Common myeloid progenitor, CD34-positive (primary cell): Measurements from ENCODE around the gene EXOSC5.
"Not testable (repeated sequence)": the region's sequence is repeated elsewhere in the genome, so short reads cannot be mapped to it uniquely, and the experiment has no call there.

Experiments
- CTCF ChIA-PET: fragments of 350-600 bp; sonication (Branson Sonifier 250); formaldehyde crosslinking; loops from one replicate; lab custom pipeline; 2021; ENCODE audit warnings: antibody characterized with exemption; lab: Charles Lee
- POLR2A ChIA-PET: fragments of 350-600 bp; sonication (Branson Sonifier 250); formaldehyde crosslinking; loops from one replicate; lab custom pipeline; 2021; ENCODE audit warnings: antibody characterized with exemption; lab: Charles Lee
- DNase-seq, 3 donors: peaks; one replicate each; pipeline versions ENCODE4 v3.0.0 to v3.0.0-alpha.2; 2013
- H3K27ac ChIP-seq, 2 experiments: 1 replicate in 1 of 2; 2 replicates in 1 of 2; pipeline ENCODE4 v1.7.0; 2013; ENCODE audit warnings: inconsistent platforms in 2 of 2, low read length in 2 of 2, mild to moderate bottlenecking in 2 of 2, low read depth in 1 of 2, moderate library complexity in 1 of 2; ENCODE audit not compliant: severe bottlenecking in 2 of 2, insufficient read depth in 1 of 2, poor library complexity in 1 of 2
- H3K27me3 ChIP-seq, 5 experiments: replicated peaks in 2 of 5; 1 replicate in 3 of 5; 2 replicates in 2 of 5; pipeline versions ENCODE4 v1.6.1 to v1.7.0; 2013; ENCODE audit warnings: low read length in 4 of 5, mild to moderate bottlenecking in 2 of 5, moderate library complexity in 2 of 5, inconsistent platforms in 1 of 5; ENCODE audit not compliant: insufficient read depth in 5 of 5, control insufficient read depth in 4 of 5
- H3K36me3 ChIP-seq, 4 experiments: 1 replicate in 2 of 4; 2 replicates in 2 of 4; pipeline versions ENCODE4 v1.6.1 to v1.7.0; 2013; ENCODE audit warnings: low read length in 3 of 4, control low read depth in 1 of 4, mild to moderate bottlenecking in 1 of 4; ENCODE audit not compliant: control insufficient read depth in 4 of 4, insufficient read depth in 4 of 4
- H3K4me1 ChIP-seq, 4 experiments: 1 replicate in 3 of 4; 2 replicates in 1 of 4; pipeline versions ENCODE4 v1.6.1 to v1.7.1; 2013; ENCODE audit warnings: low read length in 3 of 4, mild to moderate bottlenecking in 3 of 4, control low read depth in 1 of 4, inconsistent platforms in 1 of 4, moderate library complexity in 1 of 4; ENCODE audit not compliant: control insufficient read depth in 4 of 4, insufficient read depth in 4 of 4; ENCODE audit errors: control extremely low read depth in 1 of 4
- H3K4me3 ChIP-seq, 7 experiments: 1 replicate in 4 of 7; 2 replicates in 3 of 7; pipeline versions ENCODE4 v1.5.1 to v1.7.0; 2013; ENCODE audit warnings: mild to moderate bottlenecking in 7 of 7, low read length in 6 of 7, moderate library complexity in 6 of 7, inconsistent platforms in 2 of 7, low read depth in 2 of 7, control low read depth in 1 of 7; ENCODE audit not compliant: insufficient read depth in 4 of 7, control insufficient read depth in 1 of 7; ENCODE audit errors: extremely low read depth in 1 of 7
- H3K9me3 ChIP-seq, 5 experiments: 1 replicate in 4 of 5; 2 replicates in 1 of 5; pipeline versions ENCODE4 v1.6.1 to v1.7.1; 2013; ENCODE audit warnings: low read length in 4 of 5, mild to moderate bottlenecking in 2 of 5, inconsistent platforms in 1 of 5, low read depth in 1 of 5, moderate library complexity in 1 of 5; ENCODE audit not compliant: control insufficient read depth in 4 of 5, insufficient read depth in 2 of 5; ENCODE audit errors: control extremely low read depth in 1 of 5
- WGBS: methylation state at CpG from one replicate; pipeline ENCODE4 v1.1.5; 2013; ENCODE audit not compliant: insufficient coverage; 5-methylcytosine and 5-hydroxymethylcytosine counted together

Gene EXOSC5

GRCh38 chr19:41439441-41440222 is 42.5 kb upstream of the EXOSC5 start, which contains the start of gene DMAC2:
Gene DMAC2, minus strand, starts transcription at chr19:41439912. Its CDS starts 13 bp downstream, at chr19:41439899.
- ChIA-PET CTCF (interaction anchor here (0.8 to 5.0 kb wide), 9 partner anchors 9 to 148 kb away, joined by 3 to 29 read pairs (median 7); no protein-coding TSS in a partner anchor), POLR2A (interaction anchor here (0.5 to 1.2 kb wide), 7 partner anchors 8 to 313 kb away, joined by 3 to 4 read pairs (median 3); no protein-coding TSS in a partner anchor)
- H3K4me1 ChIP-seq = peaks cover 4 to 22% (median 13%) of the 10 kb centered on the region in 4 experiments
- H3K27me3 ChIP-seq = no peaks in the 10 kb centered on the region
- H3K4me3 ChIP-seq = peak within 1 kb of the TSS; percentile 71 to 100 (median 93)
- WGBS = under 1% methylated on average over 40 of the region's 40 CpGs
- H3K27ac ChIP-seq = peak within 1 kb of the TSS; percentile 80 to 88
- peak; percentile 97 to 98 (median 97) for DNase-seq
- H3K9me3 ChIP-seq = no peaks in the 10 kb centered on the region
- peaks cover 0 to 13% (median 11%) of the 10 kb centered on the region in 4 experiments for H3K36me3 ChIP-seq

DNA sequence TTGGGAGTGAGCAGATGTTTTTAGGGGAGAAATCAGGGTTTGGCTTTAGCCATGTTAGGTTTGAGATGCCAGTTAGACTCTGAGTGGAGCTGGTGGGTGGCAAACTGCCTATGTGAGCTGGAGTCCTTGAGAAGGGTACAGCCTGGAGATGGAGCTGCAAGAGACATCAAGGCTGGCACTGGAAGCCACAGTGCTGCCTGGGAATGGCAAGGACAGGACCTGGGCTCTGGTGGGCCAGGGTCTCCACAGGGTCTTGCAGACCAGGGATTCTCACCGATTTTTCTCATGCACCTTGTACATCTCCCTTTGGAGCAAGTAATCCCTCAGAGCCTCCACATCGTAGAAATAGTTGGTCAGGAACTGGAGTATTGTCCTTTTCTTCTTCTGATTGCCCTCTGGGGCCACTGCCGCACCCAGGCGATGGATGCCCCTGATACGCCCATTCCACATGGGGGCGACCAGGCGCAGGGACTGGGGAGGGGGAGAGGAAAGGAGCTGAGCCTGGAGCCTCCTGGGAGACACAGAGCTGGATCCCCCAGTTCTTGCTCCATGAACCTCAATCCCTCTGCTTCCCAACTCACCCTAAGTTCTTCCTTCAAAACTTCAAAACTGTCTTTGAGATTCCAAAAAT is 40.9 kb upstream of the EXOSC5 start:
- CTCF ChIA-PET = interaction anchor here (0.6 to 5.0 kb wide), 6 partner anchors 9 to 760 kb away, joined by 3 to 26 read pairs (median 4); no protein-coding TSS in a partner anchor
- 100% methylated on average over 1 of the region's 7 CpGs for WGBS
- Histone ChIP-seq H3K9me3 (no peaks in the 10 kb centered on the region), H3K36me3 (peaks cover 0 to 18% (median 12%) of the 10 kb centered on the region in 4 experiments), H3K27me3 (no peaks in the 10 kb centered on the region), H3K4me1 (peaks cover 4 to 29% (median 18%) of the 10 kb centered on the region in 4 experiments), H3K4me3 (no peak overlapping the region), H3K27ac (no peak overlapping the region)
- POLR2A ChIA-PET = interaction anchor here (0.6 kb wide), 3 partner anchors 9 to 129 kb away, joined by 3 to 5 read pairs (median 3); no protein-coding TSS in a partner anchor
- no peak for DNase-seq

DNA sequence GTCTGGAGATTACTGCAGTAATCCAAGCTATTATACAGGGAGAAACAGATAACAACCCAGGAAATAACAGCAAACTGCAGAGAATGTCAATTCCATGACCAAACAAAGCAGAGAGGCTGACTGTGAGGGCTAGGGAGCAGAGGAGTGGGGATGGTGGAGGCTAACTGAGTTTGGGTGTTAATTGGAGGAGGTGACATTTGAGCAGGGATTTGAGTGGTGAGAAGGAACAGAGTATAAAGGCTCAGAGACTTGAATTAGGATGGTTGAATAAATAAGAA is 39.5 kb upstream of the EXOSC5 start:
- POLR2A ChIA-PET = no interaction called here

DNA sequence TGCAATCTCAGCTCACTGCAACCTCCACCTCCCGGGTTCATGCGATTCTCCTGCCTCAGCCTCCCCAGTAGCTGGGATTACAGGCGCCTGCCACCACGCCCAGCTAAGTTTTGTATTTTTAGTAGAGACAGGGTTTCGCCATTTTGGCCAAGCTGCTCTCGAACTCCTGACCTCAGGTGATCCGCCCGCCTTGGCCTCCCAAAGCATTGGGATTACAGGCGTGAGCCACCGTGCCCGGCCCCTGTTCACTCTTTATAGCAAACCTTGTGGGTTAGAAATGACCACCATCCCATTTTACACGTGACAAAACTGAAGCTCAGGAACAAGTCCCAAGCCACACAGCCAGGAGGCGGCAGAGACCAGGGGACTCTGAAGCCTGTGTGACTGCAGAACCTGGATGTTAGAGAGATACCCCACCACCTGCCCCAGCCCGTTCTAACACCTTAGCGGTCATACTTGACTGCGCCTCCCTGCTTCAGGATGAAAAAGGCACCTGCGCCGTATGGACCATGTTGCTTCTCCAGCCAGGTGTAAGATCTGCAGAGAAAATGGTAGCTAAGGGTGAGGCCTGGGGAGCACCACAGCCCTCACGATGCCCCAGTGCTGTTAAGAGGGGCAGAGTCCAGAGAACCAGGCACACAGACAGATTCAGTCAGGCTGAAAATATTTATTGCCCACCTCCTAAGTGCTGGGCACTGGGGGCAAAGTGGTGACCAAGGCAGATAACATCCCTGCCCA is 38.9 kb upstream of the EXOSC5 start:
- peaks cover 0 to 36% (median 23%) of the 10 kb centered on the region in 4 experiments for H3K36me3 ChIP-seq
- CTCF ChIA-PET = interaction anchor here (0.8 to 5.0 kb wide), 9 partner anchors 10 to 133 kb away, joined by 3 to 26 read pairs (median 4); no protein-coding TSS in a partner anchor

More for the DNA sequence above, 39.5 kb upstream of the EXOSC5 start:
- Histone ChIP-seq H3K9me3 (no peaks in the 10 kb centered on the region), H3K4me1 (peaks cover 4 to 29% (median 19%) of the 10 kb centered on the region in 4 experiments), H3K4me3 (no peak overlapping the region), H3K27me3 (no peaks in the 10 kb centered on the region), H3K36me3 (peaks cover 0 to 32% (median 22%) of the 10 kb centered on the region in 4 experiments), H3K27ac (no peak overlapping the region)
- CTCF ChIA-PET = interaction anchor here (0.8 to 5.0 kb wide), 6 partner anchors 9 to 132 kb away, joined by 3 to 26 read pairs (median 4); no protein-coding TSS in a partner anchor
- no peak for DNase-seq

DNA sequence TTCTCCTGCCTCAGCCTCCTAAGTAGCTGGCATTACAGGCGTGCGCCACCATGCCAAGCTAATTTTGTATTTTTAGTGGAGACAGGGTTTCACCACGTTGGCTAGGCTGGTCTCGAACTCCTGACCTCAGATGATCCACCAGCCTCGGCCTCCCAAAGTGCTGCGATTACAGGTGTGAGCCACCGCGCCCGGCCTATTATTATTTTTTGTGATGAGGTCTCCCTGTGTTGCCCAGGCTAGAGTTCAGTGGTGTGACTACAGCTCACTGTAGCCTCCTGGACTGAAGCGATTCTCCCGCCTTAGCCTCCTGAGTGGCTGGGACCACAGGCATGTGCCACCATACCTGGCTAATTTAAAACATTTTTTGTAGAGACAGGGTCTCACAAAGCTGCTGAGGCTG is 38.2 kb upstream of the EXOSC5 start:
- not testable (repeated sequence) for H3K4me3 ChIP-seq, H3K9me3 ChIP-seq, H3K27me3 ChIP-seq, DNase-seq, H3K27ac ChIP-seq
- POLR2A ChIA-PET = interaction anchor here (0.6 kb wide), 1 partner anchor 36 kb away, joined by 4 read pairs; no protein-coding TSS in a partner anchor
- 100% methylated on average over 11 of the region's 11 CpGs for WGBS
- H3K36me3 ChIP-seq = peaks cover 0 to 41% (median 24%) of the 10 kb centered on the region in 4 experiments
- peaks cover 4 to 37% (median 28%) of the 10 kb centered on the region in 4 experiments for H3K4me1 ChIP-seq
- CTCF ChIA-PET = interaction anchor here (0.6 to 2.0 kb wide), 7 partner anchors 10 to 130 kb away, joined by 3 to 10 read pairs (median 4); no protein-coding TSS in a partner anchor

More for the DNA sequence above, 38.9 kb upstream of the EXOSC5 start:
- H3K4me1 ChIP-seq = peaks cover 4 to 33% (median 24%) of the 10 kb centered on the region in 4 experiments
- H3K27ac ChIP-seq = no peak overlapping the region
- POLR2A ChIA-PET = no interaction called here
- 99% methylated on average over 15 of the region's 19 CpGs for WGBS
- H3K4me3 ChIP-seq = no peak overlapping the region
- DNase-seq = no peak
- H3K9me3 ChIP-seq = no peaks in the 10 kb centered on the region
- H3K27me3 ChIP-seq = no peaks in the 10 kb centered on the region

DNA sequence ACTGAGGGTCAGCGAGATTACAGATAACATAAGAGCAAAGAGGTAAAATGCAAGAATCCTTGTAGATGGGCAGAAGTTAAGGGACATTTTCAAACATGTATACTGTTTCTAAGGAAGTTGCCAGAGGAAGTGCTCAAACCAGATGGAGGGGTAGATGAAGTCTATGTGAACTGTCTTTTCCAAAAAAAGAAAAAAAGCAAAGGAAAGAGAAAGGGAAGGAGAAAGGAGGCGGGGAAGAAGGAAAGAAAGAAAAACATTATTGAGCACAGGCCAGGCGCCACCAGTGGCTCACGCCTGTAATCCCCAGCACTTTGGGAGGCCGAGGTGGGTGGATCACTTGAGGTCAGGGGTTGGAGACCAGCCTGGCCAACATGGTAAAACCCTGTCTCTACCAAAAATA is 37.3 kb upstream of the EXOSC5 start:
- H3K9me3 ChIP-seq = no peaks in the 10 kb centered on the region
- H3K36me3 ChIP-seq = peaks cover 0 to 41% (median 24%) of the 10 kb centered on the region in 4 experiments
- peak overlapping the region in 1 of 2 experiments; percentile 38 for H3K27ac ChIP-seq
- peak in 2 of 3 donors; percentile 47 to 59 for DNase-seq
- POLR2A ChIA-PET = no interaction called here
- WGBS = 39% methylated on average over 5 of the region's 5 CpGs
- H3K4me1 ChIP-seq = peaks cover 4 to 37% (median 26%) of the 10 kb centered on the region in 4 experiments
- no peak overlapping the region for H3K4me3 ChIP-seq
- CTCF ChIA-PET = interaction anchor here (1.4 to 1.7 kb wide), 3 partner anchors 10 to 15 kb away, joined by 4 read pairs; no protein-coding TSS in a partner anchor
- no peaks in the 10 kb centered on the region for H3K27me3 ChIP-seq
